ENCODE results near the gene CMTM8.
"Not testable (repeated sequence)": the region's sequence is repeated elsewhere in the genome, so short reads cannot be mapped to it uniquely, and the experiment has no call there.

CMTM8 gene, protein sequence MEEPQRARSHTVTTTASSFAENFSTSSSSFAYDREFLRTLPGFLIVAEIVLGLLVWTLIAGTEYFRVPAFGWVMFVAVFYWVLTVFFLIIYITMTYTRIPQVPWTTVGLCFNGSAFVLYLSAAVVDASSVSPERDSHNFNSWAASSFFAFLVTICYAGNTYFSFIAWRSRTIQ
- 0.35 to 2.3 (median 0.92) reads per million in 17 experiments for total RNA-seq

DNA sequence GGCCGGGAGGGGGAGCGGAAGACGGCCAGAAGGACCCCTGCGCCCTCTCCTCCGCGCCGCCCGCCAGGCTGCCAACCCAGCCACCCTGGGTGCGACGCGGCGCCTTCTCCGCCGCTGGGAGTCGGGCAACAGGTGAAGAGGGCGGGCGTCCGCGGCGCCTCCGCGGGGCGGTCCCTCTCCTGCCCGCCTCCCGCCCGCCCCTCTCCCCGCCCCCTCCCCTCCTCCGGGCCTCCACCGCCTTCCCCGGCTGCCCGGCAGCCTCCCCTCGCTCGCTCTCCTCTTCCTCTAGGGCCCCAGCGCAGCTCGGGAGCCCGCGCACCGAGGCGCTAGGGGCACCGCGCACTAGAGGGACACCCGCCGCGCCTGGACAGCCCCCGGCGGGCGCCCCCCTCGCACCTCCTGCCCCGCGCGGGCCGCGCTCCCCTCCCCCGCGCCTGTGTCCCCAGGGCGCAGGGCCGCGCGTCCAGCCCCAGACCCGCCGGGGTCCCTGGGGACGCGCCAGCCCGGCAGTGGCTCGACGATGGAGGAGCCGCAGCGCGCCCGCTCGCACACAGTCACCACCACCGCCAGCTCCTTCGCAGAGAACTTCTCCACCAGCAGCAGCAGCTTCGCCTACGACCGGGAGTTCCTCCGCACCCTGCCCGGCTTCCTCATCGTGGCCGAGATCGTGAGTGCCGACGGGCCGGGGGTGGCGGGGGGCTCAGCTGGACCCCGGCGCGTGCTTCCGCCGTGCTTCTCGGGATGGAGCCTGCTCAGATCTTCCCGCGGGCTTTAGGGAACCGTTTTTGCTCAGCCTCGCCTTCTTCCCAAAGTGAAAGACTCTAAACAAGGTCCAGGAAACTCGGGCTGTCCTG lies at the start of gene CMTM8:
Gene CMTM8, plus strand, starts transcription at position 228 of the 854 bp plus-strand sequence. Its CDS starts 293 bp downstream, at position 521.
- peak; percentile 63 to 84 (median 80) for DNase-seq

DNA sequence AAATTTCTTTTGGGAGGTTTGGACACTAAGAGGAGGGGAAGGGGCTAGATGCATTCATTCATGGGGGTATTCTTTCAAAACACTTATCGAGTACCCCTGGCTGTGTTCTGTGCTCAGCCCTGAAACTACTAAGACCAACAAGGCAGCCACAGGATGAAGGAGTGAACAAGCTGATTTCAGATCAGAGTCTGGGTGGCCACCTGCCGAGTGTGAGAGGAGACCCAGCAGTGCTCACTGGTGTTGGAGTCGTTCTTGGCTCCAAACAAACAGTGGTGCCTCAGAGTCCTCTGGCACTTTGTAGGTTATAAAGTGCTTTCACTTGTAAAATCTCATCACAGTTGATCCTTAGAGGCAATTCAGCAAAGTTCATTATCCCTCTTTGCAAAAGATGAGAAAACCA lies 48.8 kb upstream of the CMTM8 start:
- DNase-seq: no peak

DNA sequence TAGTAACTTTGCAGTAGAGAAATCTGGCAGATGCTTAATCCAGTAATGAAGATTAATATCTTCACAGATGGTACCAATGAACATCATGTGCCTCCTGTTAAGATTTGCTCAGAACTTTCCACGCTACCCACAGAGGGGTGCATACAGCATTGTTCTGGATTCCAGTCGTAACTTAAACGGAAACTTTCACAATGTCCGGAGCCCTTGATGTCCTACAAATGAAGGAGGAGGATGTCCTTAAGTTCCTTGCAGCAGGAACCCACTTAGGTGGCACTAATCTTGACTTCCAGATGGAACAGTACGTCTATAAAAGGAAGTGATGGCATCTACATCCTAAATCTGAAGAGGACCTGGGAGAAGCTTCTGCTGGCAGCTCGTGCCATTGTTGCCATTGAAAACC lies 47.9 kb upstream of the CMTM8 start:
- DNase-seq: not testable (repeated sequence)

DNA sequence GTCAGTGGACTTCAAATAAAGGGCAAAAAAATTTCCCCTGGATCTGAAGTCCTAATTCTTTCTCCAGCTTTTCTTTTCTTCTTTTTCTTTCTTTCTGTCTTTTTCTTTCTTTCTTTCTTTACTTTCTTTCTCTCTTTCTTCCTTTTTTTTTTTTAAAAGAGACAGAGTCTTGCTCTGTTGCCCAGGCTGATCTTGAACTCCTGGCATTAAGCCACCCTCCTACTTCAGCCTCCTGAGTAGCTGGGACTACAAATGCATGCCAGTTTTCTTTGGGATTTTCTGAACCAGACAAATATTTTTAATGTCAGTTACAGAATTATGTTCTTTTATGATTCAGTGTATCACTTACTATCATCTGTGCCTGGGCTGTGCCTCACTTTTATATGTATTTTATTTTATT lies 45.4 kb upstream of the CMTM8 start:
- no peak for DNase-seq

DNA sequence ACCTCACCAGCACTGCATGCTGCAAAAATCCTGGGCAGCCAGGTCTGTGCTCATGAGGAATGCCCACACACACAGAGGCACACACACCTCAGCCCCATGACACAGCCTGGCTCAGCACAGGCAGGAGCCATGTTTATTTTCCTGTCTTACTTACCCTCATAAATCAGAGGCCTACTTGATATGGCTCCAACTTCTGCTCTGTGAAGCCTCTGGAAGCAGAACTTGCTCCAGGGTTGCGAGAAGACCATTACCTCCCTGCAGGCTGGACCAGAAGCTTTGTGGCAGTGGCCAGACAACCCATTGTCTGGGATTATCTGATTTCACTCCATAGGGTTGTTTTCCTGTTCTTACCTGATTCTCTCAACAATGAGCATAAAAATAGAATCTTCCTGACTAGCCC lies 43.8 kb upstream of the CMTM8 start:
- no peak for DNase-seq

DNA sequence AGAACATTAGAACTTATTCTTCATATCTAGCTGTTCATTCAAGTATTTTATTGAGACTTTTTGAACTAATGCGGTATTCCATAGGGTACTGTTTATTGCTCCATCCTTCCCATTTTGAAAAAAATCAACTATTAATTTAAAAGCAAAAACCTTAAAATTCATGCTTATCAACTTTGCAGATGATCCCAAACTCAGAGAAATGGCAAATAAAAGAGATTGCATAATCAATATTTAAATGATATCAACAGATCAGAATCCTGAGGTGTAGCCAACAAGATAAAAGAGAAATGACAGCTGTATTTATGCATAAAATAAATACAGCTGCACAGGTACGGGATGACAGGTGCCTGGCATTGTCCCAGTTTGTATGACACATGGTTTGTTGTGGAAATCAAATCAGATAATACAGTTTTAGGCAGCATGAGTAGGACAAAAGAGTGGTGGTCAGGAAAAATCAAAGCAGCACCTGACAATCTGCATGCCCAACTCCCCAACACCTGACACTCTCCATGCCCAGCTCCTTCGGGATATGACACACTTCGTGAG lies 42.4 kb upstream of the CMTM8 start:
- no peak for DNase-seq

DNA sequence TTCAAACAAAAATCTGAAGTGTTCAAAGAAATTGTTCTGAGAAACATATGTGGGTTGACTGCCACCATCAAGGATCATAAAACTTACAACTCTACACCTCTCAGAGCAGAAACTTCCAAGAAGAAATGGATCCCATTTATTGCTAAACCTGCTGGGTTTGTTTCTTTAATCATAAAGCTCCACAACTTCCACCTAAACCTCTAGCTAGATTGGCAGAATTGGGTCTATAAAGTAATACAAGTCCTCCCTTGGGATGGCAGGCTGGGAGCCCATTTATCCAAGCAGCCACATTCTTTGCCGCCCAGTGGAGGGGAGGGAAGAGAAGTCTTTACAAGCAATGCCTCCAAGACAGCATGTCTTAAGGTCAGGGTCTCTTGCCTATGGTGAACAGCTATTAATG lies 40.5 kb upstream of the CMTM8 start:
- no peak for DNase-seq

DNA sequence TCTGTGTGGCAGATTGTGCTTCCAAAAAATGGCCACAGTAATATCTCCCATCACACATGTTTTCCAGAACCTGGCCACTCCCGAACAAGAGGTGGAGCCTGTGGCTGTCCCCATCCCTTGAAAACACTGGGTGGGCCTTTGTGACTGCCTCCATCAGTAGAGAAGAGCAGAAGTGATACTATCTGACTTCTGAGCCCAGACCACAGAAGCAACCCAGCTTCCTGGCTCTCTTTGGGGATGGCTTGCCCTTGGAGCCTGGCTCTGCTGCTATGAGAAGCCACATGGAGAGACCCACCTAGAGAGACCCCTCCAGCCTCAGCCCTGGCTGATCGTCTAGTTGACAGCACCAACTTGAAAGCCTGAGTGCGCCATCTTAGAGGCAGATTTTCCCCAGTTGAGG lies 39.8 kb upstream of the CMTM8 start:
- DNase-seq: peak in 2 of 4 experiments; percentile 6 to 22

DNA sequence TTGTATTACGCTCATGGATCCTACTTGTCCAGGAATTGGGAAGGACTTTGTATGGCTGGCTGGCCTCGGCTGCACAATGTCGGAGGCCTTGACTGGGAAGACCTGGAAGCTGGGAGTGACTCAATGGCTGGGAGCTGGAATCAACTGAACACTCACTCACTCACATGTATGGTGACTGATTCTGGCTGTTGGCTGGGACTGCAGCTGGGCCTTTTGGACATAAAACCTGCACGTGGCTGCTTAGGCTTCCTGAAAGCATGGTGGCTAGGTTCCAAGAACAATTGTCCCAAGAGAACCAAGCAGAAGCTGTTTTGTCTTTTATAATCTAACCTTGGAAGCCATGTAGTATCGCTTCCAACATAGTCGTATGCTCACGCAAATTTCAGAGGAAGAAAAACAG lies 38.0 kb upstream of the CMTM8 start:
- DNase-seq: no peak

DNA sequence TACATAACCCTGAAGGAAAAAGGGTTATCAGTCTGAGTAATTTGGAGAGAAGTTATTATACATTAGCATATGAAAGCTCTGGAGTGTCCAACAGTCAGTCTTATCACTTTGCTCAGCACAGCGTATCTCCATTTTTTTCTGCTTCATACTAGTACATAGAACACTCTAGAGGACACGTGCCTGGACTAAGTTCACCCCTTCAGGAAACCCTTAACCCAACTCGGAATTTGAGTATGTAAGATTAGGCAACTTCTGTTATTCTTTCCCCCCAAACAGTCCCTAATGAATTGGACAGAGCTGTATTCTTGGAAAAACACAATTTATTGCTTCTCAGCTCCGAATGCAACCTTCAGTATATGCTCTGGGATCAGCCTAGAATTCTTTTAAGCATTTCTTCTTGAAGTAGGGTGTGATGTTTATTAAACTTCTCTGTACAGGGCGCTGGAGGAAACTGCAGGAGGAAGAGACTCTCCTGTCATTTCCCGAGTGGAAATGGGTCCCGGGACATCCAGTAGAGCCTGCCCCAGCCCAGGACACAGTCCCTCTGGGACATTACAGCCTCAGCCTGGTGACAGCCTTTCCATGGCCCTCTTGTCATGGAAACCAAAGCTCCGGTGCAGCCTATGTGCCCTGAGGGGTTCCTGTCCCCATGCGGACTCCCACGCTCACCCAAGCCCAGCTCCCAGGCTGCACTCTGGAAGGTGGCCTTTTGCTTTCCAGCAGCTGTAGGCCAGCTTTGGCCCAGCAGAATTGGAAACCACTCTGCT lies 37.3 kb upstream of the CMTM8 start:
- DNase-seq: no peak

DNA sequence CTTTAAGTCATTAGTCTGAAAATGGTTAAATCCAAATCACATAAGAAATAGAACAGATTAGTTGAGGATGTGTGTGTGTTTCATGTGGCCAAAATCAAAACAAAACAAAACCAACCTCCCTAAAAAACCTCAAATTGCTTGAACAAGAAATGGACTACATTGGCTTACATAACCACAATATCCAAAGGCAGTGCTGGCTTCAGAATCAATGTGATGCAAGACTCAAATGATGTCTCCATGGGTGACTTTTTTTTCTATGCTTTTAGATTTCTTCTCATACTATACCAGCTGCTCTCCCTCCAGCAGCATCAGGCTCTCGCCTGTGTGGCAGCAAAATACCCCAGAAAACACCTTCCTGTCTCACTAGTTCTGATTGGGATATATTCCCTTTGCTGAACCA lies 36.0 kb upstream of the CMTM8 start:
- no peak for DNase-seq

DNA sequence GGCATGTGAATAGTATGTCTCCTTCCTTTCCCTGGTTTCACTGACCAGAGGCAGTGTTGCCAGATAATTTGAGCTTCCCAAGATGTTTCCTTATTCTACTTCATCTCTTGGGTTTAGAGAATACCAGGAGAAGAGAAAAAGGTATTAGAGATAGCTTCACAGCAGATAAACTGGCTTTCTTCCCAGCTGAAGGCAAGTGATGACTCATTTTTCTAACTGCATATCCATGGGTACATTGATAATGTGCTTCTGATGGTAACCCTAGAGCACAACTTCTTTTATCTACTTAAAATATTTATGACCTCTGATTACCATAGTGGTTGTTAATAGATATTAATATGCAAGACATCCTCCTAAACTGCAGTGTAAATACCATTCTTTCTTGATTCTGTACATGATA lies 34.6 kb upstream of the CMTM8 start:
- DNase-seq: no peak

DNA sequence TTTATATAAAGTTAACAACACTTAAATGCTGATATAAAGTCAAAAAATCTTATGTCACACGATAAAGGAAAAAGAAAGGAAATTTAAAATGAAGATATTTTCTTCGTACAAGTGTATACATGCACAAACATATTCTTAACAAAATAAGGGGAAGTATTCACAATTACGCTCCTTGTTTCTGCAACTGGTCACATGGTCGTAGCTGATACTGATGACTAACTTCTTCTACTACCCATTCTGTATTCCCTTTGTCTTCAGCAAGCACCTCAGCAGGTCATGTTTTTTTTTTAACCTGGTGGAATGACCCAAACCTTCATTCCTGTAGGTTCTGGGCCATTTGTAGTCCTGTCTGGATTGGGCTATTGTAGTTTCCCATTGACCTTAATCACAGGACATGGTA lies 30.0 kb upstream of the CMTM8 start:
- DNase-seq: peak; percentile 35 to 65 (median 52)

DNA sequence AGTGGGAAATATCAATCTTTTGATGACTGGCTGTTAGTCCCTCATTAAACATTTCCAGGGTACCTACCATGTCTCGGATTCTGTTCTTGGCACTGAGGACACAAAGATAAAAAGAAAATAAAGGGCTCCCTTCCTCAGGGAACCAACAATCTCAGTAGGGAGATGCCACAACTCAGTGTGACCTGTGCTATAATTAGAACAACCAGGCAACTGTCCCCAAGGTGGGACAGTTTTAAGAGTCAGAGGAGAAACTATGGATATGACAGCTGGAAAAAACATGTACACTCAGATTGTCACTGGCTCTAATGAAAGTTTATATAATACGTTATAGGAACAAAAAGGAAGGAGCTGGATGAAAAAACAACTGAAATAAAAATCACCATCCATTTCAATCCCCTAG lies 23.3 kb upstream of the CMTM8 start:
- no peak for DNase-seq

DNA sequence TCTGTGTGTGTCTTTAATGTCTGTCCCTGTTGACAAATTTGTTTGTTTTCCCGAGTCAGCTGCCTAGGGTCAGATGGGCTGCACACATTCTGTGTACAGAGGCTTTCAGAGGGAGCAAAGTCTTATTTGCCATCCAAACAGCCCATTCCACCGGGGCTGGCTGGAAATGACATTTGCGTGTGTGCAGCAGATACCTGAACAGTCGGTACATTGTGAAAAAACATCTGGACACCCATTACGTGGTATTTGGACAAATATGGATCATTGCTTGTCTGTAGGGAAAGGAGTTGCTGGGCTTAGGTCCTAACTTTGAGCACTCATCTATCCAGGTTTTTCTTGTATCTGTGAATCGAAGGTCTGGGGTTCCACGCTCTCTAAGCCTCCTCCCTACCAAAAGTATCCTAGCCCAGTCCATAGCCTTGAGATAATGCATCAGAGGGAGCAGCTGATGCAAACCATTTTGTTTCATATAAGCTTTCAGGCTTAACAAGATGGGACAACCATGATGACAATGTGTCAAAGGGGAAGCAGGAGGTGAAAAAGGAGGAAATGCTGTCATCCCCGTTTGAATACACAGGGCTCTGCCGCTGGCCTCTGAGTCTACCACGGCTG lies 22.2 kb upstream of the CMTM8 start:
- DNase-seq: peak in 3 of 4 experiments; percentile 27 to 44 (median 42)

DNA sequence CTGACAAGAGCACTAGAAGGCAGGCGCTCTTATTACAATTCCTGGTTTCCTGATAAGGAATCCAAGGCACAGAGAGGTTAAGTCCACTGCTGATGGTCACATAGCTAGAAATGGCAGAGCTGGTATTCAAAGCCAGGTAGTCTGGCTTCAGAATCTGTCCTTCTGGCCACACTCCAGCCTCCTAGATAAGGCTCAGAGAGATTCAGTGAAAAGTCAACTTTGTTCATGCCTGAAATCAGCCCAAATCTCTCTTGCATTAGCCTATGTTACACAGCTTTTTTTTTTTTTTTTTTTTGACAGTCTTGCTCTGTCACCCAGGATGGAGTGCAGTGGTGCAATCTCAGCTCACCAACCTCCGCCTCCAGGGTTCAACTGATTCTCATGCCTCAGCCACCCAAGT lies 21.1 kb upstream of the CMTM8 start:
- DNase-seq: no peak

DNA sequence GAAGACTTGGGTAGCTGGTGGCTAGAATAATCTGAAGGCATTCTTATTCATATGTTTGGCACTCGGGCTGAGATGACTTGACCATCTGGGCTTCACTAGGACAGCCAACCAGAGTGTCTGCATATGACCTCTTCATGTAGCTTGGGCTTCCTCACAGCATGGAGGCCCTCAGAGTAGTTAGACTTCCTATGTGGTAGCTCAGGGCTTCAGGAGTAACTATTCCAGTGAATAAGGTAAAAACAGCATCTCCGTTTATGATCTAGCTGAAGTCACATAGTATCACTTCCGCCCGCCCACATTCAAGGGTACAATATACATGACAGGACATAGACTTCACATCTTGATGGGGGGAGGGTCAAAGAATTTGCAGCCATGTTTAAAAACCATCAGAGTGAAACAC lies 18.9 kb upstream of the CMTM8 start:
- no peak for DNase-seq

DNA sequence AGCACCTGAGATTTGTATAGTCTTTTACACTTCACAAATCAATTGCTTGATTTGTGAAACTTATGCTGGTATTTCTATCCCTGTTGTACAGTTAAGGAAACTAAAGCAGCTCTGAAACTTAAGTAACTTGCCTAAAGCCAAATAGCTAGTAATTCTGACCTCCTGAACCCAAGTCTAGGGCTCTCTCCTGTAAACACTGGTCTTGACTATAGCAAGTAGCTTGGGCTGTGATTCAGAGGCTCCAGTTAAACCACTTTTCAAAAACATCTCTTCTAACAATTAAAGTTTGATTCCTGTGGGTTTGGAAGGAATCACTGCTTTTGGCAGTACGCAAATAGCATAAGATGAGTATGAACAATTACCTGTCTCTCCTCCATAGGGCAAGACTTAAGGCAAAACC lies 18.5 kb upstream of the CMTM8 start:
- DNase-seq: no peak

DNA sequence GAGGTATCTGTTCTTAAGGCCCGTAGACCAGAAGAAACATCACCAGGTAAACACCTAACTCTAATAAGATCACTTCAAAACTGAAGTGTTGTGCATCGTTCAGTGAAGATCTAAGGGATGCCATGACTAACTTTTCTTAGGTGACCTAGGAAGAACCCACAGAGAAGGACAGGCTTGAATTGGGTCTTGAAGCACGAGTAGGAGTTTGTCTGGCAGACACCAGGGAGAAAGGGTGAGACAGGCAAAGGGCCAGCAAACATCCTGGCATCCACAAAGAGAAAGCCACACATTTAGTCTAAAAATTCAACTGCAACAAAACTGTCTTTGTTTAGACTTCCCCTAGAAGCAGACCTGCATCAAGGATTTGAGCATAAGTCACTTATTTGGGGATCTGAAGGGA lies 15.5 kb upstream of the CMTM8 start:
- no peak for DNase-seq

DNA sequence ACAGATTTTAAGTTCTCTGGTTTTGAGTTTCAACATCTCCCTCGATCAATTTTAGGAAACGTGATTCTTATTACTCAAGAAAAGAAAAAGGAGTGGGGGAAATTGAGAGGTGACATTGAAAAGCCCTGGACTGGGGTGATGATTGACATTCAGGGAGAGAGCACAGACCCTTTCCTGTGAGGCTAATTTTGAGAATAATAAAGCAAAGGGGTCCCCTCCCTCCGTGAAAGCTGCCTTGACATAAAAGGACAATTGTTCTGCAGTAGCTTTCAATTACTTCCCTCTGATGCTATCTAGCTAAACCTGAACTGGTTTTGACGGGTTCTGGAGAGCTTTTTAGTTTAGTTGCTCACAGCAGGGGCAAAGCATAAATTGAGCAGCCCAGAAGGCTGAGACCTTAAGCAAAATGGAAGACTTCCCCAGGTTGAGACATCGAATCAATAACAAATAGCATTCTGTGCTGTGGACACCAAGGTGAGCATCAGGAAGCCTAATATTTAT lies 14.4 kb upstream of the CMTM8 start:
- DNase-seq: peak in 2 of 4 experiments; percentile 8 to 11

DNA sequence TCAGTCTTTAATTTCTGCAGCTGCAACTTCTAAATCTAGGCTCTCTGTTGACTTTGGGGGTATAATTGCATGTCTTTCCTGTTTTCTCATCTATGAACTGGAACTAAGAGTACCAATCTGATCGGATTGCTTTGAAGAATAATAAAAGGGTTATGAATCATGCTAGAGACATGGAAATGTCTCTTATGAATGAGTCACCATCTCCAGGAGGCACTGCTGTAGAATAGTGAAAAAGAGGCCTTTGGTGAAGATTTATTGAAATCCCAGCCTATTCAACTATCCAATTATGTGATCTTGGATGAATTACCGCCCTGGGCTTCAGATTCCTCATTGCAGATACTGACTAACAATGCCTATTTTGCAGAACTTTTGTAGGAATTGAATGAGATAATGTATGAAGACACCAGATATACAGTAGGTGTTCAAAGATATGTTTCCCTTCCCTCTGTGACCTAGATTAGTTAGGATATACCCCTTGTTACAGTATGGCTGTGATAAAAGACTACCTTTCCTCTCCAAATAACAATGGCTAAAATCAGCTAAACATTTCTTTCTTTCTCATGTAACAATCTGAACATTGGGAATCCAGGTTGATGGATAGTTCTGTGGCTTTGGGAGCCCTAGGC lies 11.5 kb upstream of the CMTM8 start:
- DNase-seq: no peak

DNA sequence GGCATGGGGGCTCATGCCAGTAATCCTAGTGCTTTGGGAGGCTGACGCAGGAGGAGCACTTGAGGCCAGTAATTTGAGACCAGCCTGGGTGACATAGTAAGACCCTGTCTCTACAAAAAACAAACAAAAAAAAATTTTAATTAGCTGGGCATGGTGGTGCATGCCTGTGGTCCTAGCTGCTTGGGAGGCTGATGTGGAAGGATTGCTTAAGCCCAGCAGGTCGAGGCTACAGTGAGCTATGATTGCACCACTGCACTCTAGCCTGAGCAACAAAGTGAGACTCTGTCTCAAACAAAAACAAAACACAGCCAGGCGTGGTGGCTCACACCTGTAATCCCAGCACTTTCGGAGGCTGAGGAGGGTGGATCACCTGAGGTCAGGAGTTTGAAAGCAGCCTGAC lies 9.7 kb upstream of the CMTM8 start:
- not testable (repeated sequence) for DNase-seq
